ENCODE measurements around the gene HSPD1.

HSPD1 gene

GRCh38 chr2:197506658-197507057 lies 7.0 kb upstream of the HSPD1 start:
- no peaks in the 10 kb centered on the region for H3K9me3 ChIP-seq (ENCODE audit: insufficient read depth, low read length, severe bottlenecking)
- H3K9ac ChIP-seq (ENCODE audit: low read depth, low read length) = no peak overlapping the region

GRCh38 chr2:197504512-197504911 lies 4.9 kb upstream of the HSPD1 start:
- no peaks in the 10 kb centered on the region for H3K27me3 ChIP-seq (ENCODE audit: insufficient read depth, low read length, poor library complexity)
- peaks cover 19% of the 10 kb centered on the region for H3K4me1 ChIP-seq (ENCODE audit: insufficient read depth, low read length)
- no peaks in the 10 kb centered on the region for H3K9me3 ChIP-seq (ENCODE audit: insufficient read depth, low read length, severe bottlenecking)
- no peak overlapping the region for H3K4me2 ChIP-seq (ENCODE audit: insufficient read depth, low read length)
- TF ChIP-seq CTCF (IDR thresholded peaks at IDR 0.05; ENCODE audit: borderline replicate concordance, extremely low read depth, low read length, poor library complexity, severe bottlenecking) (no peak), EZH2 (IDR thresholded peaks at IDR 0.05; ENCODE audit: borderline replicate concordance, low read depth, low read length, severe bottlenecking) (no peak)
- peaks cover 8% of the 10 kb centered on the region; the same call in 1 of the 2 replicates for H4K20me1 ChIP-seq (ENCODE audit: insufficient read depth, low read length)
- peaks cover 57% of the 10 kb centered on the region for H3K79me2 ChIP-seq (ENCODE audit: insufficient read depth, low read length)
- H3K36me3 ChIP-seq (ENCODE audit: insufficient read depth, low read length) = peaks cover 39% of the 10 kb centered on the region
- H3K27ac ChIP-seq (ENCODE audit: low read length) = no peak overlapping the region
- no peak overlapping the region for H3K9ac ChIP-seq (ENCODE audit: low read depth, low read length)
- ATAC-seq (ENCODE audit: insufficient read depth, low read depth) (no peak), DNase-seq (no peak)
- H3K4me3 ChIP-seq (ENCODE audit: low read depth in 1 of 2, low read length in 2 of 2) = no peak overlapping the region
- H2AFZ ChIP-seq (ENCODE audit: low read depth, low read length) = no peak overlapping the region

More at GRCh38 chr2:197506658-197507057, 7.0 kb upstream of the HSPD1 start:
- Histone ChIP-seq H4K20me1 (ENCODE audit: insufficient read depth, low read length) (peaks cover 8% of the 10 kb centered on the region; the same call in 1 of the 2 replicates), H3K79me2 (ENCODE audit: insufficient read depth, low read length) (peaks cover 40% of the 10 kb centered on the region), H3K36me3 (ENCODE audit: insufficient read depth, low read length) (peaks cover 37% of the 10 kb centered on the region), H3K4me1 (ENCODE audit: insufficient read depth, low read length) (peaks cover 12% of the 10 kb centered on the region), H2AFZ (ENCODE audit: low read depth, low read length) (no peak overlapping the region), H3K27ac (ENCODE audit: low read length) (no peak overlapping the region), H3K27me3 (ENCODE audit: insufficient read depth, low read length, poor library complexity) (no peaks in the 10 kb centered on the region), H3K4me3 (ENCODE audit: low read depth in 1 of 2, low read length in 2 of 2) (no peak overlapping the region), H3K4me2 (ENCODE audit: insufficient read depth, low read length) (no peak overlapping the region)
- ATAC-seq (ENCODE audit: insufficient read depth, low read depth) (no peak), DNase-seq (no peak)
- no peak for TF ChIP-seq CTCF (IDR thresholded peaks at IDR 0.05; ENCODE audit: borderline replicate concordance, extremely low read depth, low read length, poor library complexity, severe bottlenecking)
- TF ChIP-seq EZH2 (IDR thresholded peaks at IDR 0.05; ENCODE audit: borderline replicate concordance, low read depth, low read length, severe bottlenecking) = no peak

DNA sequence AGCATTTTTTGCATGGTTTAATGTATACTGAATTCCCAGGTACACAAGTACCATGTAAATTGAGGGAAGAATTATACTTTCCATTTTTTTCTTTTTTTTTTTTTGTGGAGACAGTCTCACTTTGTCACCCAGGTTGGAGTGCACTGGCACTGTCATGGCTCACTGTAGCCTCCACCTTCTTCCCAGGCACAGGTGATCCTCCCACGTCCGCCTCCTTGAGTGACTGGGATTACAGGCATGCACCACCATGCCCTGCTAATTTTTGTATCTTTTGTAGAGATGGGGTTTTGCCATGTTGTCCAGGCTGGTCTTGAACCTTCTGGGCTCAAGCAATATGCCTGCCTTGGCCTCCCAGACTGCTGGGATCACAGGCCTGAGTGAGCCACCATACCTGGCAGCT lies 4.4 kb upstream of the HSPD1 start:
- no peak overlapping the region for H3K4me3 ChIP-seq (ENCODE audit: low read depth in 1 of 2, low read length in 2 of 2)
- ATAC-seq (ENCODE audit: insufficient read depth, low read depth) (no peak), DNase-seq (no peak)
- H3K27me3 ChIP-seq (ENCODE audit: insufficient read depth, low read length, poor library complexity) = no peaks in the 10 kb centered on the region
- no peak overlapping the region for H3K4me2 ChIP-seq (ENCODE audit: insufficient read depth, low read length)
- TF ChIP-seq CTCF (IDR thresholded peaks at IDR 0.05; ENCODE audit: borderline replicate concordance, extremely low read depth, low read length, poor library complexity, severe bottlenecking) (no peak), EZH2 (IDR thresholded peaks at IDR 0.05; ENCODE audit: borderline replicate concordance, low read depth, low read length, severe bottlenecking) (no peak)
- H3K9ac ChIP-seq (ENCODE audit: low read depth, low read length) = no peak overlapping the region
- H2AFZ ChIP-seq (ENCODE audit: low read depth, low read length) = no peak overlapping the region
- H3K27ac ChIP-seq (ENCODE audit: low read length) = no peak overlapping the region
- H3K79me2 ChIP-seq (ENCODE audit: insufficient read depth, low read length) = peaks cover 62% of the 10 kb centered on the region
- H4K20me1 ChIP-seq (ENCODE audit: insufficient read depth, low read length) = peaks cover 9% of the 10 kb centered on the region; the same call in 1 of the 2 replicates
- peaks cover 44% of the 10 kb centered on the region for H3K36me3 ChIP-seq (ENCODE audit: insufficient read depth, low read length)
- peaks cover 19% of the 10 kb centered on the region for H3K4me1 ChIP-seq (ENCODE audit: insufficient read depth, low read length)
- no peaks in the 10 kb centered on the region for H3K9me3 ChIP-seq (ENCODE audit: insufficient read depth, low read length, severe bottlenecking)

Data from DND-41 (cell line).